GM21423 (cell line): Measurements from ENCODE around the gene DCDC1.

ENCODE experiments used
- ATAC-seq: cut with Tn5 transposase; IDR thresholded peaks from one replicate; pipeline ENCODE4 v1.9.1; 2021; ENCODE audit warnings: mild to moderate bottlenecking, moderate library complexity; ENCODE audit not compliant: unreplicated experiment

The DCDC1 gene, protein sequence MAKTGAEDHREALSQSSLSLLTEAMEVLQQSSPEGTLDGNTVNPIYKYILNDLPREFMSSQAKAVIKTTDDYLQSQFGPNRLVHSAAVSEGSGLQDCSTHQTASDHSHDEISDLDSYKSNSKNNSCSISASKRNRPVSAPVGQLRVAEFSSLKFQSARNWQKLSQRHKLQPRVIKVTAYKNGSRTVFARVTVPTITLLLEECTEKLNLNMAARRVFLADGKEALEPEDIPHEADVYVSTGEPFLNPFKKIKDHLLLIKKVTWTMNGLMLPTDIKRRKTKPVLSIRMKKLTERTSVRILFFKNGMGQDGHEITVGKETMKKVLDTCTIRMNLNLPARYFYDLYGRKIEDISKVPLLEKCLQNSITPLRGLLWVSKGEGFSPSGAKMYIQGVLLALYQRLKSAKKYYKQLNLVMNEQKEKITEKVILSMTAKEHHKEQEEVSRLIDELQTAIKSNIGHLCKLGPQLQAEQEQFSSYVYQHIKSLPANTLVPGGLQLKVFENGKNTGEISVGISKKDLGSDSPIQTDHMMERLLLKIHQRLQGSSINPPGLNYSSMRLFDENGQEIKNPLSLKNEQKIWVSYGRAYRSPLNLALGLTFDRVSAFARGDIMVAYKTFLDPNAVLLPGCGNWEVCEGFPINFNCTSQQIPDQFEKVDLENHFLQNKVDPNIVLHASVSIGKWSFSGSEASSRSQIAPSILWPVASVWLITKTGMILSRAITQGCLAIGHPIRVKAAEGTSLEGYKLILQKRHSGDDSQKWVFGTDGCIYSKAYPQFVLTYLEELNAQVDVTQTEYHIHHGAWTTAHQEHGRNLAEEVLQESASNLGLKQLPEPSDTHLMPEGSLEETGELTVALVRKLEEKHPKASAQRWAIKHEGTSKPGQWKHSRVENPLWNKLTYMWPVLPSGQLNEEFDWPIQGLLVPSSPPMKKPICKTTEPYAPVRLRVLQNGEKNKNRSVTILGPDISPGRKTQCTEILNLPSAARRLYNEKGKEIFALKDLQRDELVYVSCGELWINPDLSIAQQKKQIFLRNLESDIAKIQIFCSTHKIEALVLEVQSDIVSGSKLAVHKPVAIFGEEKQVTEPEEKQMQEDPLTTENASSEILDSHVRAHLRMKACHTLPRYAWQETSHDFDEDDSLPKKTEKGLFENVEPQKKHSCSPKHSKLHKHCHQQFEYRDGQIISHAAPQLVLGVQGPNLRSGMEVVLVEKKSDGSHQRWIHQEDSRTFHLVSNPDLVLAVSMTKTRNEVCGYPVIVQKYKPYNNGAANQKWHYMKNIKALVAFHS (N-terminal part only)

DNA sequence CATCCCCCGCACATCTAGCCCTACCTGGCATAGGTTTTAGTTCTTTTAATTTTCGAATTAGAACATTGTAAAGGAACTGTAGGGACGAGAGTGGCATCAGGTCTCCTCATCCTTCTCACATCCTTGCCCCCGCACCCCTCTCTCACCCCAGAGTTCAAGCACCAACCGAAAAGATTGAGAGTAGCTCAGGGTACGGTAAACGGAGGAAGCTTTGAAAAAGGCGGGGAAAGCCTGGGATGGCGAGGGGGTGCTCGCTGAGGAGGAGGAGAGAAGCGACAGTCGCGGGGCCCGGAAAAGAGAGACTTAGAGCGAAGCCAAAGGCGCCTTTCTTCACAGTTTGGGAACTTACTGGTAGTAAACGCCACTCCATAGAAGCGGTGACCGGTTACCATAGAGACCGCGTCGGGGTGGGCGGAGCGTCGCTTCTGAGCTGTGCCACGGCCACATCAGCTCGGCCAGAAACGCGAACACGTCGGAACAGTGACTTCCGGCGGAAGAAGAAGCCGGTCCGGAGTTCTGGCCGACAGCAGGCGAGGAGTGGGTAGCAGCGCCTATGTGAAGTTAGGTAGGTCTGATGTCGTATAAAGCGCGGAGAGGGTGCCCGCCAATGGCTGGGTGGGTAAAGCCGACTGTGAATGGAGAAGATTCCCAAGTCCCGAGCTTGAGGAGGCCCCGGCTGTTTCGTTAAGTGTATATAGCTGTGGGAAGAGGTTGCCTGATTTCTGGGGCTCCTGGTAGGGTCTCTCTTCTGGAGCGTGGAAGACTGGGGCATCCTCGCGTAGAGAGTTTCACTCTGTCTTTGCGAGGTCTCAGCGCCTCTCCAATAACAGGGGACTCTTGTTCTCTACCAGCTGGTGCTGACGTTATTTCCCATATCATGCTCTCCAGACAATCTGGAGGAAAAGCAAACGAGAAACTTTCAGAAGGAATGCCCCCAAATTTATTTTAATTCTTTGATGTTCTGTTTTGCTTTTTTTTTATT is at the start of gene DCDC1, which contains the start of gene DNAJC24:
TSS of gene DCDC1 (minus strand) at position 392 of the 982 bp plus-strand sequence. CDS start 41,459 bp downstream, outside the sequence.
TSS of gene DNAJC24 (plus strand) at position 513 of the 982 bp plus-strand sequence. CDS start 889 bp downstream, outside the sequence.
- peak; percentile 99 for ATAC-seq

DNA sequence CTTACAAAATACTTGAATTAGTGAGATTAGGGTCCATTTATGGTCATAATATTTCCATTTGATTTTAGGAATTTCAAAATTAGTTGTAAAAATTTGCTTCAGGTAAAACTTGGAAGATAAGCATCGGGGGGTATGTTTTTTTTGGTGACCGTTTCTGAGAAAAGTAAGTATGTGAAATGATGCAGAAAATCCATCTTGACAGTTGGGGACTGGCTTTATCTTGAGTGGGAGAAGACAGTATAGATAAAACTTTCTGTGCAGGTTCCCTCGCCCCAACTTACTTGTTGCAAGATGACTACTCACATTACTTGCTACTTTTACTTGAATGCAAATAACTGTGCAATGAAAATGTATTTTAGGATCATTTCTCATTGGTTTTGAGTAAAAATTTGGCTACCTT is 49.6 kb upstream of the DCDC1 start:
- ATAC-seq, result no peak

DNA sequence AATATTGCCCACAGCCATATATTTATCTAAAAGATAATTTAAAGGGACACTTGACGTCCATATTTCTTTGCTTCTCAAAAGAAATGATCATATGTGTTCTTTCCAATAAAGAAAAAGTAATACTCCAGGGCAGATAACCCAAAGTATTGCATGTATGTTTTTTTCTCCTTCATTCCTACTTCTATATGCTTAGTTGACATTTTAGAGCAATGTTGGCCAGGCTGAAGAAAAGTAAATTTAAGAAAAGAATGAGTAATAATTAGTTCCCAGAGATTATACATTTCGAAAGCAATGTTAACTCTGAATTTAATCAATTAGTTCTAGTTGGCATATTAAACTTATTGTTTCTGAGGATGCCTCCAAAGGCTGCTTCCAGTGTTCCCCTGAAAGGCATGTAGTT is 48.3 kb upstream of the DCDC1 start:
- no peak for ATAC-seq

DNA sequence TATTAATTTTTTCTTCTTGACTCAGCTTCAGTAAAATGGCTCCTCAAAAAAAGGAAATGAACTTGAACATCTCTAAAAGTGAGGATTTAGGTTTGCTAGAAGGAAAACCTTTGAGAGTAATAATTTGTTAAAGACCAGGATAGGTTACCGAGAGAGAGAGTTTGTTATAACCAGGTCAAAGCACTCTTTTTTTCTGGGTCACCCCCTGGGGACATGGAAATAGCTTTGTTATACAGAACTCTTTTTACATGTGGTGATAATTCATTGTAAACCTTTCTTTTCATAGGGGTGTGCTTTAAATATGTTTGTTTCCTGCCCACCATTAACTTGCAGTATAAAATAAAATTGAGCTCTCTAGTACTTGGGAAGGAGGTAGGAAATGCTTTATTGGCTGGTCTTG is 47.8 kb upstream of the DCDC1 start:
- no peak for ATAC-seq

DNA sequence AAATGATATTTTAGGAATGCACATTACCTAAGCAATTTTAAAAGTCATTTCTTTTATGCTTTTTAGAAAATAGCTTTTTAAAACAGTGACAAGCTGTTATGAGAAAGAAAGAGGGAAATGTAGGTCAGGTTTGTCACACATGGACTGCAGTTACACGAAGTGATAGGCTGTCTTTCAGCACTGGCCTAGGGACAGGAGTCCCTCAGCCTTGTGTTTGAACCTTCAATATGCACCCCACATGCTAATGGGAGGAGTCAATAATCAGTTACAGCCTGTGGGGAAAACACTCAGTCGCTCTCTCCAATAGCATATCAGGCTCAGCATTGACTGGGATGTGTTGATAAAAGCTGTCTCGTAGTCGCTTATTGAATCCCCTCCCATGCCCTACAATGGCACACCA is 45.9 kb upstream of the DCDC1 start:
- ATAC-seq, result no peak

DNA sequence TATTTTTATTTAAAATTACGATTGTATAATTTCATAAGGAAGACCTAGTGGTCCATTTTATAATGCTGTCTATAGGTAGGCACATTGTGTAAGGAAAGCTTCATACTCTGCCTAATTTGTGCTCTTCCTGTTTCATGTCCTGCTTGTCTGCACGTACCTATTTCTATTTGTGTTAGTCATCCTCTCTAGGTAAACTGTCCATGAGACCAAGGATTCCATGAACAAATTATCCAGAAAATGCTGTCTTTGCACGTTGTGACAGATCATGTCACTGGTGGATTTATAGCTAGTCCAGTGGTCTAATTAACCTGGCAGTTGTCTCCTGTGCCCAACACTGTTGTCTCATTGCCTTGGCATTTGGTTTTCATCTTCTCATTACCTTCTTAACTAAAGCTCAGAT is 44.8 kb upstream of the DCDC1 start:
- ATAC-seq, result no peak

DNA sequence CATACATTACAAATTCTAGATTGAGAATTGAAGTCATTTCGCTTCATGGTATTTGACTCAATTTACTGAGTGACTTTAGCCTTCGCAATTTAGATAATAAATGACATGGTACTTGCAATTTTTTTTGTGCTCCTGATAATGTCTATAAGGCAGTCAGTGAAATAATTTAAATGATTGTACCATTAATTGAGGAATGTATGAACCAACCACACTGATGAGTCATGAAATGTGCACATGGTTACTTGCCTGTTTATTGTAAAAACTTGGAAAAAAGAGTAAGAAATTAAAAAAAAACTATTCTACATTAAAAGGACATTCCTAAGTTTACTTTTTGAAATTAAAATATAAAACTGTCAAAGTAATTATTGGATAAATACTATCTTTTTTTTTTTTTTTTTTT is 43.4 kb upstream of the DCDC1 start:
- no peak for ATAC-seq

DNA sequence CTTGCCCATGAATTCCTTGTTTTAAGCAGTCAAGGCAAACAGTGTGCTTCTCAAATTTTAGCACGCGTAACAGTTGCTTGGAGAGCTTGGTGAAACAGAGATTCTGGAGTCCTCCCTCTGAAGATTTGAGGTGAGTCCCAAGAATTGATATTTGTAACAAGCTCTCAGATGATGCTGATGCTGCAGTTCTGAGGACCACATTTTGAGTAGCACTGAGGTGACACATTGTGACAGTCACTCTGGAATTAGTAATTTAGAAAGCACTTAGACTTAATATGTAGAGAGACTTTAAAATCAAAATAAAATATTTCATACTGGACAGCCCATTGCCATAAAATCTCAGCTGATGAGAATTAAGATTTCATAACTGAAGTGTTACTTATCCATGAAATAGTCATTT is 38.7 kb upstream of the DCDC1 start:
- ATAC-seq, result no peak

DNA sequence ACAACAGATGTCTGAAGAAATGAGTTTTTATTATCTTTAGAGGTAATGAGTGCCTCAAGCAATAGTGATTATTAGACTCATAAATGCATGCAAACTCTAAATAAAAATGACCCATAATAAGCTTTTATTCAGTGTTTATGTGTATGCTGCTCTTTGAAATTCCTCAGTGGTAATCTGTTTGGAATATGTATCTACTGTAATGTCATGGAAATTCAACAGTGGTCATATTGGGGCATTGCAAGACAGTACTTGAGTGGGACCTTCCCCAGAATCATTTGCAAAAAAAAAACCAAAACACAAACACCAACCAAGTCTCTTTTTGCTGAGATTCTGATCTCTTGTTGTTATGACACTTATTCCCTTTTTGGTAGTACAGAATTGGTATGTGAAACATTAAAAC is 35.1 kb upstream of the DCDC1 start:
- ATAC-seq, result no peak

DNA sequence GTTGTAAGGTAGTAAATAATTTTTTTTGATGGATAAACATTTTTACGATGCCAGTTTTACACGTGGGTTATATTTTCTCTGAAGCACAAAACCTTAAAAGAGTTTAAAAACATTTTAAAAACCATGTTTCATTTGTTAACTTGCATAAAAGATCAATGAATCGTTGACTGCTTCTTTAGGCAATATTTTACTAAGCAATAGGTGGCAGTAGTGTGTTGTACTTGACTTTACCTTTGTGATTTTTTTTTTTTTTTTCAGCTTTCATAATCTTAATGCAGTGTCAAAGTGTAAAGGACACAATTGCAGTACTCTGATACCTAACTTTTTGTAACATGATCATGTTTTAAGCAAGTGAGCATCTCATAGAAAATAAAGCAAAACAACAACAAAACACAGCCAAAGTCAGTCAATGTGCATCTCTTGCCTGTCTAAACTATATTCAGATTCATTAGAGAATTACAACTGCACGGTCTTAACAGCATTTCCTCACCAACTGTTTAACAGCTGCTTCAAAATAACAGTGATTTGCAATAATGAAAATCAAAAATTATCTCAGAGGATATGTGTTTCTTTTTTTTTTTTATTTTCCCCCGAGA is 27.8 kb upstream of the DCDC1 start:
- no peak for ATAC-seq

DNA sequence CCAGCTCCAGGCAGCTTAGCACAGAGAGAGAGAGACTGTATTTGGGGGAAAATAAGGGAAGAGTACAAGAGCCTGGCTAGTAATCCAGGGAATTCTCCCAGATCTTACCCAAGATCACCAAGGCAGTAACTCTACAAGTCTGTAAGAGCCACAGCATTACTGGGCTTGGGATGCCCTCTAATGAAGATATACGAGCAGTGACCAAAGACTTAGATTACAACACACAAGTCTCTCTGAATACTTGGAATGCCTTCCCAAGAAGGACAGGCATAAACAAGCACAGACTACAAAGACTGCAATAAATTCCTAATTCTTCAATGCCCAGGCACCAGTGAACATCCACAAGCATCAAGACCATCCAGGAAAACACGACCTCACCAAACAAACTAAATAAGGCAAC is 17.8 kb upstream of the DCDC1 start:
- no peak for ATAC-seq

DNA sequence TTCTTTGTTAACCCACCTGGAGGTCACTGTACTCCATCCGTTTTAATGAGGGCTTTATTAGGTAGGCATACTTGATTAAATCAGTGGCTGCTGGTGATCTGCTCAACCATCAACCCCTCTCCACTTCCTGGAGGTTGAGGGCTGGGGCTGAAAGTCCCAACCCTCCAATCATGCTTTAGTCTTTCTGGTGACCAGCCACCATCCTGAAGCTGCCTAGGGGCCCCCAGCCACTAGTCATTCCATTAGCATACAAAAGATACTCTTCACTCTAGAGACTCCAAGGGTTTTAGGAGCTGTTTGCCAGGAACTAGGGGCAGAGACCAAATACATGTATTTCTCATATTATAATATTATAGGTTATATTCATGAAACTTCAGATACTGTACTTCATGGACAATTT is 13.6 kb upstream of the DCDC1 start:
- no peak for ATAC-seq

DNA sequence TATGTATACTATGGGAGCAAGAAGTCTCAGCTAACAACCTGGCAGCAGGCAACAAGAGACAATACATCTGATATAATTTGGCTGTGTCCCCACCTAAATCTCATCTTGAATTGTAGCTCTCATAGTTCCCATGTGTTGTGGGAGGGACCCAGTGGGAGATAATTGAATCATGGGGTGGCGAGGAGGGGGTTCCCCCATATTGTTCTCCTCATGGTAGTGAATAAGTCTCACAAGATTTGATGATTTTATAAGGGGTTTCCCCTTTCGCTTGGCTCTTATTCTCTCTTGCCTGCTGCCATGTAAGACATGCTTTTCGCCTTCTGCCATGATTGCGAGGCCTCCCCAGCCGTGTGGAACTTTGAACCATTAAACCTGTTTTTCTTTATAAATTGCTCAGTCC is 6.3 kb upstream of the DCDC1 start:
- ATAC-seq, result no peak

DNA sequence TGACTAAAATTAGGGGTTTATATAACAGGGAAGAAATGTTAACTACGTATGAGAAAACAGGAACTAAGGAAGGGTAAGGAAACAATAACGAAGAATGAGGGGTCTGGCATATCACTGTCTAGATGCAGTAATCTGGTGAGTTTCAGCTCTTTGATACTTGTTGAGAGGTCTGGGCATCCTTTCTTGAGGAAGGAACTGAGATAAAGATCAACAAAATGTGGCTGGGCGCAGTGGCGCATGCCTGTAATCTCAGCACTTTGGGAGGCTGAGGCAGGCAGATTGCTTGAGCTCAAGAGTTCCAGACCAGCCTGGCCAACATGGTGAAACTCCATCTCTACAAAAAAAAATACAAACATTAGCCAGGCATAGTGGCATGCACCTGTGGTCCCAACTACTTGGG is 2.7 kb downstream of the DCDC1 start:
- no peak for ATAC-seq

DNA sequence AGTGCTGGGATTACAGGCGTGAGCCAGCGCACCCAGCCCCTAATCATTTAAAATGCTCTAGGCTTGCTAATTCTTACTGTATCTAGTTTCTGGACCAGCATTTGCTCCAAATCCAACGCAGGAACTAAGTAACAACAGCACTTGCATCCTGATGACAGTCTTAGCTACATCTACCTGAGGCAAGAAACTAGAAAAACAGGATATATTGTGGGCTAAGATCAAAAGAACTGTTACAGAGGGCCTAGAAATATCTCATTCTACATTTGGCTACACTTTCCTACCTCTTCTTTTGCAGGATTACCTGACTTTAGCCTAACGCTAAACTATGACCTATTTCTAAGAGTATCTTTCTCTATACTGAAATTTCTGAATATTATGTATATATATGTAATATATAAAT is 7.8 kb downstream of the DCDC1 start:
- ATAC-seq, result no peak

DNA sequence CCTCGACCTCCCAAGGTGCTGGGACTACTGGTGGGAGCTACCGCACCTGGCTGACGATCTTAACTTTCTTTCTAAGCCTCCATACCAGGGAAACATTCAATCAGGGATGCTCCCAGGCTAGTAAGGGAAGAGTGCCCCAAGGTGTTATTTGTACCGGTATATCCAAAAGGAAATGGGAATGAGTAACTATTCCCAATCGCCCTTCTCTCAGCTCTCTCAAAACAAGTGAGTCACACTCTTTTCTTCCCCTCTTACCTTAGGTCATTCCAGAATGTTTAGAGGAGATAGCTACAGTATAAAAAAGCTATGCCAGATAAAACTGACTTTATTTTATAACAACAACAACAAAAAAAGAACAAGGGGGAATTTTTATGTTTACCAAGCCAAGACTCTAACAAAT is 13.7 kb downstream of the DCDC1 start:
- no peak for ATAC-seq

DNA sequence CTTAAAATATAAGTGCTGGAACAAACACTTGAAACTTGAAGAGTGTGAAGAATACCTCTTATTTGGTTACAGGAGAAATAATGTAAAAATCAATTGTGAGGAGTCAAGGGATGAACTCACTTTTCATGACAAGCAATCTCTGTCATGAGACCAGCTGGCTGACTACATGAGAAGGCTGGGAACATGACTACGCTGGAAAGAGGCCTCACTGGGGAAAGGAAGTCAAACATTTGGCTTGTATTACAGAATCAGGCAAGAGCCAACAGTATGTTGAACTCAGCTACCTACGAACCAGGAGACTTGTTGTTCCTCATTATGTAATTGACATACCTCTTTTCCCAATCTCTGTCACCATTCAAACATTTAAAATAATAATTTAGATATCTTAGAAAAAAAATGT is 14.4 kb downstream of the DCDC1 start:
- no peak for ATAC-seq

DNA sequence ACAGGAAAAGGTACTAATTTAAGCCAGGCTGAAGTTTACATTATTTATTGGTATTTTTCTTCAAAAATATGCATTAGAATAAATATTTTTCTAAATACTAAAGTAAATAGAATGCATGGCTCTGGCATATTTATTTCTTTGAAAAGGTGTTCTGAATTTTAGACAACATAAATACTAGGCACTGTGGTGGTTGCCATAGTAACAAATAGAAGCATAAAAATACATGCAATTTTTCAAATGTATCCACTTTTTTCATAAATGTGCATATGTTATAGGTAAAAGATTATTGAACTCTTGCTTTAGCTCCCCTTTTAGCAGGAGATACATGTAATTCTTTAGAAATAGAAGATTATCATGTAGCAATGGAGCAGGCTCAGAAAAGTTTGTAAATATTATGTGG is 18.4 kb downstream of the DCDC1 start:
- ATAC-seq, result no peak

DNA sequence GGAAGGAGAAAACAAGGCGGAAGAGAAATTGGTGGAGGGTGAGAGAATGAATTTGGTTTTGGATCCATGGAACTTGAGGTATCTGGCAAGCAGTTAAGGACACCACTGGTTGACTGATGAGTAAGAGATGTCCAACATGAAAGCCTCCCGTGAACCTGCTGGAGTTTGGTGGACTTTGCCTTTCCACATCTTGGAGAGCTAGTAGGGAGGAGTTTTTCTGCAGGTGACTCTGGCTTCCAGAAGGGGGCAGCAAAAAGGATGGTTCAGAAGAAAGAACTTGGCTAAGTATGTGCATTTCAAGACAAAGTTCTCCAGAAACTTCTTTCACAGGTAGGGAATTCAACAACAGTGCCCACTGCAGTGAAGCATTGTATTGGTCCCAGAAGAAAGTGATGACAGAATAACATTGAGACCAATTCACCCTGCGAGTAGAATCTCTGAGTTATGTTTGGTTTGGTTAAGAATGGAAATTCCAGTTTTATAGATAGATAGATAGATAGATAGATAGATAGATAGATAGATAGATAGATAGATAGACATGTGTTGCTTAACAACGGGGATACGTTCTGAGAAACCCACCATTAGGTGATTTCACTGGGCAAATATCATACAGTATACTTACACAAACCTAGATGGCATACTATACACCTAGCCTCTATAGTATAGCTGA is 28.5 kb downstream of the DCDC1 start:
- no peak for ATAC-seq
